A673 (cell line): Measurements from ENCODE around the gene MCTS1.

Experiments used
- EZH2 ChIP-seq: fragments of 200-600 bp; sonication (generic); IDR thresholded peaks from 2 replicates; pipeline ENCODE4 v1.6.1; 2017; ENCODE audit warnings: borderline replicate concordance, low read depth, mild to moderate bottlenecking, mixed read lengths, antibody characterized with exemption, low read length; ENCODE audit not compliant: poor library complexity, severe bottlenecking
- TF ChIP-seq, protein P1 (sequence below): fragments of 300-800, 200-600 bp; sonication (generic); conservative IDR thresholded peaks from 2 replicates; pipeline ENCODE4 v1.5.1; 2017; ENCODE audit warnings: low read depth, mild to moderate bottlenecking, antibody characterized with exemption, low read length, moderate library complexity, mixed read lengths

- TF ChIP-seq, protein P1, sequence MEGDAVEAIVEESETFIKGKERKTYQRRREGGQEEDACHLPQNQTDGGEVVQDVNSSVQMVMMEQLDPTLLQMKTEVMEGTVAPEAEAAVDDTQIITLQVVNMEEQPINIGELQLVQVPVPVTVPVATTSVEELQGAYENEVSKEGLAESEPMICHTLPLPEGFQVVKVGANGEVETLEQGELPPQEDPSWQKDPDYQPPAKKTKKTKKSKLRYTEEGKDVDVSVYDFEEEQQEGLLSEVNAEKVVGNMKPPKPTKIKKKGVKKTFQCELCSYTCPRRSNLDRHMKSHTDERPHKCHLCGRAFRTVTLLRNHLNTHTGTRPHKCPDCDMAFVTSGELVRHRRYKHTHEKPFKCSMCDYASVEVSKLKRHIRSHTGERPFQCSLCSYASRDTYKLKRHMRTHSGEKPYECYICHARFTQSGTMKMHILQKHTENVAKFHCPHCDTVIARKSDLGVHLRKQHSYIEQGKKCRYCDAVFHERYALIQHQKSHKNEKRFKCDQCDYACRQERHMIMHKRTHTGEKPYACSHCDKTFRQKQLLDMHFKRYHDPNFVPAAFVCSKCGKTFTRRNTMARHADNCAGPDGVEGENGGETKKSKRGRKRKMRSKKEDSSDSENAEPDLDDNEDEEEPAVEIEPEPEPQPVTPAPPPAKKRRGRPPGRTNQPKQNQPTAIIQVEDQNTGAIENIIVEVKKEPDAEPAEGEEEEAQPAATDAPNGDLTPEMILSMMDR = no peak
- no peak for TF ChIP-seq EZH2
Measured at GRCh38 chrX:120647127-120647526, 43.2 kb downstream of the MCTS1 start.
